Measurements from ENCODE around the gene DNAJB13.

The DNAJB13 gene

GRCh38 chr11:73962101-73962705 lies 11.4 kb downstream of the DNAJB13 start:
- no peaks in the 10 kb centered on the region for H3K27me3 ChIP-seq (ENCODE audit: low read depth)
- no peaks in the 10 kb centered on the region for H3K9me3 ChIP-seq
- in situ Hi-C loops (cut with MboI; ENCODE audit: low sequenced_read_pairs) = loop anchor here (10.0 kb wide), 1 partner anchor 283 kb away; no protein-coding TSS in a partner anchor
- no peaks in the 10 kb centered on the region for H3K4me1 ChIP-seq
- H3K4me3 ChIP-seq = no peak overlapping the region
- DNase-seq (ENCODE audit: low spot score in 2 of 2) = no peak
- no peaks in the 10 kb centered on the region for H3K36me3 ChIP-seq (replicated peaks)

DNA sequence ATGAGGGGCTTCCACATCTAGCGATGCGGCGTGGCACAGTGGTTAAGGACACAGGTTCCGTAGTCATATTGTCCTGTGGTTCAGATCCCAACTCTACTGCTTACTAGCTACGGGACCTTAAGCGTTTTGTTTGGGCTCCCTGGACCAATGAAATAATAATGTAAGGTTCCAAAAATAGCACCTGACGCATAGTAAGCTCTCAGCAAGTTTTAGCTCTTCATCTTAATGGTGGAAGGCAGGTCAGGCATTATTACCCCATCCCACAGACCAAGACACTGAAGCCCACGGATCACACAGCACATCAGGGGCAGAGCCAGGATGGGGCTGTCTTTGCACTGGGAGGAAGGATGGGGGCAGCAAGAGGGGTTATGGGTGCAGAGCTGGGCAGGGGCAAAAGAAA lies 13.0 kb downstream of the DNAJB13 start:
- no peaks in the 10 kb centered on the region for H3K27me3 ChIP-seq (ENCODE audit: low read depth)
- H3K4me3 ChIP-seq = no peak overlapping the region
- H3K9me3 ChIP-seq = no peaks in the 10 kb centered on the region
- H3K4me1 ChIP-seq = no peaks in the 10 kb centered on the region
- no peaks in the 10 kb centered on the region for H3K36me3 ChIP-seq (replicated peaks)
- in situ Hi-C loops (cut with MboI; ENCODE audit: low sequenced_read_pairs) = loop anchor here (10.0 kb wide), 1 partner anchor 281 kb away; no protein-coding TSS in a partner anchor
- DNase-seq (ENCODE audit: low spot score in 2 of 2) = no peak

DNA sequence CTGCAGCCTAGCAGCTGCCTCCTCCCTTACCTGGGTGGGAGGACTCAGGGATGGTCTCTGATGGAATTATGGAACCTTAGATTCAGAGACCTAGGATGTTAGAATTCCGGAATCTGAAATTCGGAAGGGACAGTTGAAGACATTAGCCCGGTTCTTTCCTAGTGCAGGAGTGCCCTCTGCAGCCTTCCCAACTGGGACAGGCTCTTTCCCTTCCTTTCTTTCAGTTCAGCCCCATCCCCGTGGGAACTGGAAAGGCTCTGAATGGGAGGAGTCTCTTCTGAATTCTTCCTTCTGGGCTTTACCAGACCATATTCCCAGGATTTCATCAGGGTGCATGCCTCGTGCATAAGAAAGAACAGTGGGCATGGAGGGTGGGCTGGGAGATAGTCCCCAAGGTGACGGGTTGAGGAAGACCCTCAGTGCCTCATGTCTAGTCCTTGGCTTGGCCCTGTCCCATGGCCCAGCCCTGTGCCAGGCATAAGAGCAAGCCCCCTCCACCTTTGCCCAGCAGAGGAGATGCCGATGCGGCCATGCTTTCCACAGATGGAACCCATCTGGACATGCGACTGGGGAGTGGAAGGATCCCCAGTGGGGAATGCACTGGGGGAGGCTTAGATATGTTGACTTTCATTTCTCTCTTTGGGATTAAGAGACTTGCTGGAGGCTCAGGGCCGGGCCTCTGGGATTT lies 14.4 kb downstream of the DNAJB13 start:
- Histone ChIP-seq H3K36me3 (replicated peaks) (no peaks in the 10 kb centered on the region), H3K9me3 (no peaks in the 10 kb centered on the region), H3K4me3 (no peak overlapping the region), H3K4me1 (no peaks in the 10 kb centered on the region), H3K27me3 (ENCODE audit: low read depth) (no peaks in the 10 kb centered on the region)
- DNase-seq (ENCODE audit: low spot score in 2 of 2) = no peak
- in situ Hi-C loops (cut with MboI; ENCODE audit: low sequenced_read_pairs) = loop anchor here (10.0 kb wide), 1 partner anchor 280 kb away; no protein-coding TSS in a partner anchor

- Histone ChIP-seq H3K36me3 (replicated peaks) (no peaks in the 10 kb centered on the region), H3K27me3 (ENCODE audit: low read depth) (no peaks in the 10 kb centered on the region), H3K9me3 (no peaks in the 10 kb centered on the region), H3K4me1 (no peaks in the 10 kb centered on the region), H3K4me3 (no peak overlapping the region)
- in situ Hi-C loops (cut with MboI; ENCODE audit: low sequenced_read_pairs) = loop anchor here (10.0 kb wide), 1 partner anchor 279 kb away; no protein-coding TSS in a partner anchor
- DNase-seq (ENCODE audit: low spot score in 2 of 2) = no peak
Measured at GRCh38 chr11:73965764-73966121, 14.9 kb downstream of the DNAJB13 start.

DNA sequence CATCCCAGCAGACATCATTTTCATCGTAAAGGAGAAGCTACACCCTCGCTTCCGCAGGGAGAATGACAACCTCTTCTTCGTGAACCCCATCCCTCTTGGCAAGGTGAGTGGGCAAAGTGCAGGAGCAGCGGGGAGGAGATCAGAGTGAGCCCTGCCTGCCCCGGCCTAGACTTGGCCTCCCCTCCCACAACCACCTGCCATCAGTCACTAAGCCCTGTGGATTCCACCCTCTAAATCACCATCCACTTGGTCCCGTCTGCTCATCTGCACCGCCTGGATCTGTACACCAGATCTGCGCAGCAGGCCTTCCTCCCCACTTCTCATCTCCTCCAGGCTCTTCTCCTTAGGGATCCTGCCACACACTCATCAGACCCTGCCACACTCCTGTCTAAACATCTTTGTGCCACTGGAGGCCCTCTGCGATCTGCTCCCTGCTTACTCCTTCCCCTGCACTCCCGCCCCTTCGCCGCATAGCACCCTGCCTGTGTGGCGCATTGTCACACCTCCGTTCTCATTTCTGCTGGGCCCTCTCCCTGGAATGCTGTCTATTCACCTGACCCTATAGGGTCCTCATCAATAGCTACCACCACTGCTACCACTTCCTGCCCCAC lies 17.6 kb downstream of the DNAJB13 start:
- H3K4me1 ChIP-seq = no peaks in the 10 kb centered on the region
- no peak for DNase-seq (ENCODE audit: low spot score in 2 of 2)
- H3K4me3 ChIP-seq = no peak overlapping the region

GRCh38 chr11:73969091-73969490 lies 18.3 kb downstream of the DNAJB13 start:
- in situ Hi-C loops (cut with MboI; ENCODE audit: low sequenced_read_pairs) = loop anchor here (10.0 kb wide), 1 partner anchor 276 kb away; no protein-coding TSS in a partner anchor
- no peaks in the 10 kb centered on the region for H3K27me3 ChIP-seq (ENCODE audit: low read depth)
- no peak overlapping the region for H3K4me3 ChIP-seq
- DNase-seq (ENCODE audit: low spot score in 2 of 2) = no peak
- no peaks in the 10 kb centered on the region for H3K4me1 ChIP-seq
- H3K9me3 ChIP-seq = no peaks in the 10 kb centered on the region
- peaks cover 2% of the 10 kb centered on the region; the same call in 1 of the 2 replicates for H3K36me3 ChIP-seq (replicated peaks)

More for the DNA sequence above, 17.6 kb downstream of the DNAJB13 start:
- Histone ChIP-seq H3K27me3 (ENCODE audit: low read depth) (no peaks in the 10 kb centered on the region), H3K36me3 (replicated peaks) (peaks cover 2% of the 10 kb centered on the region; the same call in 1 of the 2 replicates), H3K9me3 (no peaks in the 10 kb centered on the region)
- in situ Hi-C loops (cut with MboI; ENCODE audit: low sequenced_read_pairs) = loop anchor here (10.0 kb wide), 1 partner anchor 276 kb away; no protein-coding TSS in a partner anchor

GRCh38 chr11:73969991-73970800 lies 19.4 kb downstream of the DNAJB13 start:
- Histone ChIP-seq H3K36me3 (replicated peaks) (peaks cover 13% of the 10 kb centered on the region), H3K4me1 (no peaks in the 10 kb centered on the region), H3K9me3 (no peaks in the 10 kb centered on the region), H3K4me3 (no peak overlapping the region), H3K27me3 (ENCODE audit: low read depth) (no peaks in the 10 kb centered on the region)
- in situ Hi-C loops (cut with MboI; ENCODE audit: low sequenced_read_pairs) = loop anchor here (10.0 kb wide), 1 partner anchor 275 kb away; no protein-coding TSS in a partner anchor
- no peak for DNase-seq (ENCODE audit: low spot score in 2 of 2)

GRCh38 chr11:73971175-73971719 lies 20.4 kb downstream of the DNAJB13 start:
- H3K9me3 ChIP-seq = no peaks in the 10 kb centered on the region
- no peaks in the 10 kb centered on the region for H3K27me3 ChIP-seq (ENCODE audit: low read depth)
- peaks cover 23% of the 10 kb centered on the region for H3K36me3 ChIP-seq (replicated peaks)
- in situ Hi-C loops (cut with MboI; ENCODE audit: low sequenced_read_pairs) = no loop called here
- no peaks in the 10 kb centered on the region for H3K4me1 ChIP-seq
- no peak overlapping the region for H3K4me3 ChIP-seq
- DNase-seq (ENCODE audit: low spot score in 2 of 2) = no peak

- H3K27me3 ChIP-seq (ENCODE audit: low read depth) = no peaks in the 10 kb centered on the region
- DNase-seq (ENCODE audit: low spot score in 2 of 2) = no peak
- no peaks in the 10 kb centered on the region for H3K9me3 ChIP-seq
- in situ Hi-C loops (cut with MboI; ENCODE audit: low sequenced_read_pairs) = no loop called here
- peaks cover 33% of the 10 kb centered on the region for H3K36me3 ChIP-seq (replicated peaks)
- no peaks in the 10 kb centered on the region for H3K4me1 ChIP-seq
- no peak overlapping the region for H3K4me3 ChIP-seq
Measured at GRCh38 chr11:73972187-73972586, 21.4 kb downstream of the DNAJB13 start.

GRCh38 chr11:73972620-73973449 lies 22.0 kb downstream of the DNAJB13 start:
- Histone ChIP-seq H3K27me3 (ENCODE audit: low read depth) (no peaks in the 10 kb centered on the region), H3K4me1 (no peaks in the 10 kb centered on the region), H3K36me3 (replicated peaks) (peaks cover 39% of the 10 kb centered on the region), H3K9me3 (no peaks in the 10 kb centered on the region), H3K4me3 (no peak overlapping the region)
- in situ Hi-C loops (cut with MboI; ENCODE audit: low sequenced_read_pairs) = no loop called here
- no peak for DNase-seq (ENCODE audit: low spot score in 2 of 2)

GRCh38 chr11:73974604-73975478 lies 24.0 kb downstream of the DNAJB13 start:
- DNase-seq (ENCODE audit: low spot score in 2 of 2) = no peak
- H3K4me3 ChIP-seq = no peak overlapping the region
- peaks cover under 1% of the 10 kb centered on the region; the same call in 1 of the 2 replicates for H3K4me1 ChIP-seq
- H3K27me3 ChIP-seq (ENCODE audit: low read depth) = no peaks in the 10 kb centered on the region
- no peaks in the 10 kb centered on the region for H3K9me3 ChIP-seq
- peaks cover 58% of the 10 kb centered on the region for H3K36me3 ChIP-seq (replicated peaks)
- in situ Hi-C loops (cut with MboI; ENCODE audit: low sequenced_read_pairs) = no loop called here

DNA sequence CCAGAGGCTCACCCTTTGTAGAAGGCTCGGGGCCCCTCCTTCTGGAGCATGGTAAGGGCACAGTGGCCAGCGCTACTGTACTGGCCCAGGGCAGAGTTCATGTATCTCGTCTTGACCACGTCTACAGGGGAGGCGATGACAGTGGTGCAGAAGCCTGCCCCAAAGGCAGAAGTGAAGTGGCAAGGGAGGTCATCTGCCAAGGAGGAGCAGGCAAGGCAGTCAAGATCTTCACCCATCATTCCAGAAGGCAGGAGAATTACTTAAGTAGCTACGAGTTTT lies 24.6 kb downstream of the DNAJB13 start:
- H3K4me3 ChIP-seq = no peak overlapping the region
- peaks cover 63% of the 10 kb centered on the region for H3K36me3 ChIP-seq (replicated peaks)
- in situ Hi-C loops (cut with MboI; ENCODE audit: low sequenced_read_pairs) = no loop called here
- H3K9me3 ChIP-seq = no peaks in the 10 kb centered on the region
- H3K27me3 ChIP-seq (ENCODE audit: low read depth) = no peaks in the 10 kb centered on the region
- H3K4me1 ChIP-seq = peaks cover 5% of the 10 kb centered on the region; the same call in 1 of the 2 replicates
- no peak for DNase-seq (ENCODE audit: low spot score in 2 of 2)
